HCT116 (cell line): Measurements from ENCODE around the gene HOXC4. TPM values are rescaled to one million over a fixed set of nuclear protein-coding genes. Genes with fewer than 3 reads are reported as not detected.

Experiments used
- ATAC-seq: fragments of 200-7000 bp; cut with Tn5 transposase; 2 replicates; pipeline ENCODE4 v1.9.1; 2020; ENCODE audit warnings: mild to moderate bottlenecking, moderate library complexity
- BruUV-seq: library from RNA; stranded (reverse); fragments of 400-500 nt; replicated peaks from 2 replicates; lab custom pipeline; 2021; lab: Mats Ljungman, UMichigan
- CTCF ChIA-PET: fragments of 300-600 bp; sonication (Branson Sonifier 250); formaldehyde crosslinking; loops from one replicate; lab custom pipeline; 2021; ENCODE audit warnings: antibody characterized with exemption; lab: Charles Lee
- POLR2A ChIA-PET: fragments of 300-600, 350-600 bp; sonication (Branson Sonifier 250); formaldehyde crosslinking; loops from one replicate; lab custom pipeline; 2021; ENCODE audit warnings: antibody characterized with exemption; lab: Charles Lee
- RAD21 ChIA-PET, 2 experiments: fragments of 300-600 bp; sonication (Branson Sonifier 250); formaldehyde crosslinking; loops; one replicate each; lab custom pipeline; 2023; ENCODE audit warnings: low total read pairs in 2 of 2; ENCODE audit not compliant: uncharacterized antibody in 2 of 2, unreplicated experiment in 2 of 2, low non-redundant PET in 1 of 2; lab: Charles Lee
- DNase-seq: peaks from one replicate; pipeline ENCODE4 v3.0.0-alpha.2; 2010; ENCODE audit warnings: low read depth, low spot score
- H2AFZ ChIP-seq: fragments of 200-600 bp; shearing (Covaris generic), sonication (generic); 2 replicates; pipeline ENCODE4 v1.6.1; 2017; ENCODE audit warnings: low read depth, mixed run types, mixed read lengths, antibody characterized with exemption, low read length; ENCODE audit not compliant: poor library complexity, severe bottlenecking
- H3K27ac ChIP-seq: 2 replicates; pipeline ENCODE4 v1.5.1; 2012; ENCODE audit warnings: low read depth, low read length
- H3K27me3 ChIP-seq: fragments of 200-600 bp; sonication (generic); 2 replicates; pipeline ENCODE4 v1.6.1; 2016; ENCODE audit warnings: mixed run types, low read length, mixed read lengths; ENCODE audit not compliant: insufficient read depth
- H3K36me3 ChIP-seq, 2 experiments: fragments of 200-500 bp in 1 of 2; fragments of 200-600 bp in 1 of 2; sonication (Bioruptor generic) in 1 of 2; sonication (generic) in 1 of 2; 2 replicates each; pipeline versions ENCODE4 v1.5.1 to v1.6.1; 2014 to 2016; ENCODE audit warnings: low read length in 2 of 2, inconsistent platforms in 1 of 2, mixed read lengths in 1 of 2, mixed run types in 1 of 2; ENCODE audit not compliant: insufficient read depth in 2 of 2, control insufficient read depth in 1 of 2
- H3K4me1 ChIP-seq, 2 experiments: fragments of 200-600 bp in 1 of 2; sonication (generic) in 1 of 2; 2 replicates each; pipeline versions ENCODE4 v1.5.1 to v1.6.1; 2012 to 2017; ENCODE audit warnings: low read length in 2 of 2, inconsistent platforms in 1 of 2, mild to moderate bottlenecking in 1 of 2, mixed read lengths in 1 of 2, mixed run types in 1 of 2, moderate library complexity in 1 of 2; ENCODE audit not compliant: insufficient read depth in 2 of 2, control insufficient read depth in 1 of 2
- H3K4me2 ChIP-seq: fragments of 200-600 bp; sonication (generic); 2 replicates; pipeline ENCODE4 v1.6.1; 2017; ENCODE audit warnings: mixed run types, low read length, mixed read lengths
- H3K4me3 ChIP-seq, 2 experiments: fragments of 200-600 bp in 1 of 2; sonication (generic) in 1 of 2; replicated peaks in 1 of 2; 2 replicates each; pipeline ENCODE4 v1.5.1; 2011 to 2016; ENCODE audit warnings: low read length in 2 of 2, control low read depth in 1 of 2, low read depth in 1 of 2, mild to moderate bottlenecking in 1 of 2, mixed read lengths in 1 of 2, mixed run types in 1 of 2
- H3K79me2 ChIP-seq: fragments of 200-600 bp; sonication (generic); 2 replicates; pipeline ENCODE4 v1.6.1; 2017; ENCODE audit warnings: mild to moderate bottlenecking, mixed run types, low read length, moderate library complexity, mixed read lengths; ENCODE audit not compliant: insufficient read depth
- H3K9ac ChIP-seq: fragments of 200-600 bp; sonication (generic); 2 replicates; pipeline ENCODE4 v1.6.1; 2016; ENCODE audit warnings: low read length, mixed read lengths
- H3K9me2 ChIP-seq: fragments of 200-600 bp; sonication (generic), shearing (Covaris generic); 2 replicates; pipeline ENCODE4 v1.6.1; 2017; ENCODE audit warnings: mixed run types, mild to moderate bottlenecking, moderate library complexity; ENCODE audit not compliant: insufficient read depth
- H3K9me3 ChIP-seq, 2 experiments: fragments of 200-500 bp in 1 of 2; fragments of 200-600 bp in 1 of 2; sonication (Bioruptor generic) in 1 of 2; sonication (generic) in 1 of 2; 2 replicates each; pipeline ENCODE4 v1.6.1; 2014 to 2017; ENCODE audit warnings: low read length in 2 of 2, mixed read lengths in 2 of 2, inconsistent platforms in 1 of 2, low read depth in 1 of 2, mild to moderate bottlenecking in 1 of 2, mixed run types in 1 of 2, moderate library complexity in 1 of 2; ENCODE audit not compliant: control insufficient read depth in 1 of 2, insufficient read depth in 1 of 2
- H4K20me1 ChIP-seq: fragments of 200-600 bp; sonication (generic), shearing (Covaris generic); 2 replicates; pipeline ENCODE4 v1.6.1; 2017; ENCODE audit warnings: mixed run types, mild to moderate bottlenecking, moderate library complexity; ENCODE audit not compliant: insufficient read depth
- EZH2 ChIP-seq: fragments of 200-600 bp; sonication (generic); IDR thresholded peaks from 2 replicates; pipeline ENCODE4 v1.6.1; 2017; ENCODE audit warnings: antibody characterized with exemption, mixed run types
- EZH2phosphoT487 ChIP-seq: fragments of 200-600 bp; IDR thresholded peaks from 2 replicates; pipeline ENCODE4 v1.6.1; 2018; ENCODE audit warnings: antibody characterized with exemption, borderline replicate concordance
- JUND ChIP-seq: IDR thresholded peaks from 2 replicates; pipeline ENCODE4 v1.6.1; 2012
- SIN3A ChIP-seq: IDR thresholded peaks from 2 replicates; pipeline ENCODE4 v1.6.1; 2012; ENCODE audit warnings: low read depth
- SP1 ChIP-seq: IDR thresholded peaks from 2 replicates; pipeline ENCODE4 v1.6.1; 2012; ENCODE audit warnings: low read depth
- SRF ChIP-seq: IDR thresholded peaks from 2 replicates; pipeline ENCODE4 v1.6.1; 2012; ENCODE audit warnings: low read depth
- intact Hi-C: fragments of 100-400 bp; cut with micrococcal nuclease; formaldehyde crosslinking; loops from 2 replicates; pipeline ENCODE4 v1.10.0; 2022
- total RNA-seq: library from RNA; stranded (reverse); gene quantifications from one replicate; pipeline ENCODE4 v1.2.1, GENCODE V29; 2021; ENCODE audit not compliant: unreplicated experiment
- TF ChIP-seq, protein P1 (sequence below): IDR thresholded peaks from 2 replicates; pipeline ENCODE4 v1.6.1; 2012

The HOXC4 gene
- total RNA-seq, 1 experiment from 2014 or later: 1.5 TPM

DNA sequence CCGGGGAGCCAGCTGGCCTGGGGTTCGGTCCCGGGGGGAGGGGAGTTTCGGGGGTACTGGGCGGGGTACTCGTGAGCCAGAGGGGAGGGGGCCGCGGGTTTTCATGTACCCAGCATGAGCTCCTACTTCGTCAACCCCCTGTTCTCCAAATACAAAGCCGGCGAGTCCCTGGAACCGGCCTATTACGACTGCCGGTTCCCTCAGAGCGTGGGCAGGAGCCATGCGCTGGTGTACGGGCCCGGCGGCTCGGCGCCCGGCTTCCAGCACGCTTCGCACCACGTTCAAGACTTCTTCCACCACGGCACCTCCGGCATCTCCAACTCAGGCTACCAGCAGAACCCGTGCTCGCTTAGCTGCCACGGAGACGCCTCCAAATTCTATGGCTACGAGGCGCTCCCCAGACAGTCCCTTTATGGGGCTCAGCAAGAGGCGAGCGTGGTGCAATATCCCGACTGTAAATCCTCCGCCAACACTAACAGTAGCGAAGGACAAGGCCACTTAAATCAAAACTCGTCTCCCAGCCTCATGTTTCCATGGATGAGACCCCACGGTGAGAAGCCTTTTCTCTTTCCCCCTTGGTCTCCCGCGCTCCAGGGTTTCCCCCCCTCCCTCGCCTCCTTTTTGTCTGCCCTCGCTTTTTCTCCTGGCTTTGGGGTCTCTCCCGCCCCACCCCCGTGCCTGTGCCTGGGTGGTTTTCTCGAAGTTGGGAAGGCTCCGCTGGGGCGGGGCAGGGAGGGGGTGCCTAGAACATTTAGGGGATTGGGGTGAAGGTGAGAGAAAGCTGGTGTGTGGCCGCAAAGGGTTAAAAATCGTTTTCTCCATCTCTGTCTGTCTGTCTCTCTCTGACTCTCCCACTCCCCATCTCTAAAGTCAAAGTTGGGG lies 44.2 kb upstream of the HOXC4 start:
- Histone ChIP-seq H3K79me2 (0 out of 2 replicates have a peak, but pooled peaks cover 3% of the 10 kb centered on the region), H3K36me3 (no peaks in the 10 kb centered on the region), H3K27ac (no peak overlapping the region), H3K9me2 (no peaks in the 10 kb centered on the region), H3K9ac (no peak overlapping the region), H3K4me2 (no peak overlapping the region), H4K20me1 (no peaks in the 10 kb centered on the region), H3K9me3 (no peaks in the 10 kb centered on the region), H3K4me3 (no peak overlapping the region), H3K27me3 (no peaks in the 10 kb centered on the region), H3K4me1 (peaks cover 0 to 12% of the 10 kb centered on the region in 2 experiments; a peak in 2 of 4 replicates), H2AFZ (no peak overlapping the region)
- DNase-seq (no peak), ATAC-seq (no peak)
- RAD21 ChIA-PET: no interaction called here
- intact Hi-C loops: no loop called here
- BruUV-seq: no TSS peak
- POLR2A ChIA-PET: interaction anchor here (1.9 kb wide), 1 partner anchor 8 kb away, joined by 4 read pairs; no protein-coding TSS in a partner anchor
- CTCF ChIA-PET: interaction anchor here (0.6 to 1.5 kb wide), 3 partner anchors 23 to 197 kb away, joined by 3 to 6 read pairs (median 5); partner anchors contain the start of gene HOXC5
- TF ChIP-seq, protein P1, sequence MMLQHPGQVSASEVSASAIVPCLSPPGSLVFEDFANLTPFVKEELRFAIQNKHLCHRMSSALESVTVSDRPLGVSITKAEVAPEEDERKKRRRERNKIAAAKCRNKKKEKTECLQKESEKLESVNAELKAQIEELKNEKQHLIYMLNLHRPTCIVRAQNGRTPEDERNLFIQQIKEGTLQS: no peak
- TF ChIP-seq SRF: no peak
- TF ChIP-seq EZH2: no peak
- TF ChIP-seq SP1: no peak
- TF ChIP-seq EZH2phosphoT487: no peak
- TF ChIP-seq SIN3A: no peak
- no peak for TF ChIP-seq JUND
